Posterior cingulate gyrus (tissue), 11 donors: Measurements from ENCODE around the gene HAO2.
"Not testable (repeated sequence)": the region's sequence is repeated elsewhere in the genome, so short reads cannot be mapped to it uniquely, and the experiment has no call there.

Source experiments
- DNase-seq, 10 donors: peaks; one replicate each; pipeline versions ENCODE4 v3.0.0 to v3.0.0-alpha.2; 2020 to 2021; ENCODE audit warnings: mixed read lengths in 3 of 10
- intact Hi-C: fragments of 100-400 bp; cut with DNase I; formaldehyde crosslinking; loops from one replicate; pipeline ENCODE4 v1.15.1; 2023

HAO2 gene

GRCh38 chr1:119341372-119341947 is 27.1 kb upstream of the HAO2 start:
- DNase-seq = no peak
- intact Hi-C loops = no loop called here

GRCh38 chr1:119345398-119345797 is 23.2 kb upstream of the HAO2 start:
- intact Hi-C loops = no loop called here
- no peak for DNase-seq

GRCh38 chr1:119347858-119348257 is 20.7 kb upstream of the HAO2 start:
- no peak for DNase-seq
- intact Hi-C loops = no loop called here

GRCh38 chr1:119348941-119349340 is 19.6 kb upstream of the HAO2 start:
- intact Hi-C loops = no loop called here
- no peak for DNase-seq

- DNase-seq, intact Hi-C loops: not testable (repeated sequence)
These were observed 17.7 kb upstream of the HAO2 start for GRCh38 chr1:119350866-119351265.

GRCh38 chr1:119351997-119352396 is 16.6 kb upstream of the HAO2 start:
- intact Hi-C loops = no loop called here

GRCh38 chr1:119353836-119354235 is 14.7 kb upstream of the HAO2 start:
- DNase-seq = no peak
- intact Hi-C loops = no loop called here

More at GRCh38 chr1:119351997-119352396, 16.6 kb upstream of the HAO2 start:
- DNase-seq = no peak

GRCh38 chr1:119358636-119359035 is 9.9 kb upstream of the HAO2 start:
- DNase-seq = no peak
- intact Hi-C loops = no loop called here

- no peak for DNase-seq
- intact Hi-C loops = no loop called here
These were observed 8.9 kb upstream of the HAO2 start for GRCh38 chr1:119359730-119360129.

- no peak for DNase-seq
These were observed 7.4 kb upstream of the HAO2 start for GRCh38 chr1:119361205-119361604.

GRCh38 chr1:119361620-119362344 is 6.8 kb upstream of the HAO2 start:
- intact Hi-C loops = no loop called here
- DNase-seq = no peak

More at GRCh38 chr1:119361205-119361604, 7.4 kb upstream of the HAO2 start:
- intact Hi-C loops = no loop called here

GRCh38 chr1:119363162-119363561 is 5.4 kb upstream of the HAO2 start:
- intact Hi-C loops = no loop called here
- no peak for DNase-seq

- DNase-seq = no peak
- intact Hi-C loops = loop anchor here (5.0 kb wide), 1 partner anchor 77 kb away; no protein-coding TSS in a partner anchor
These were observed 3.9 kb upstream of the HAO2 start for GRCh38 chr1:119364640-119365039.

GRCh38 chr1:119366424-119366823 is 2.2 kb upstream of the HAO2 start:
- intact Hi-C loops = loop anchor here (5.0 kb wide), 1 partner anchor 79 kb away; no protein-coding TSS in a partner anchor

GRCh38 chr1:119367432-119368124 is 1.0 kb upstream of the HAO2 start:
- DNase-seq = no peak
- intact Hi-C loops = loop anchor here (1.0 to 5.0 kb wide), 2 partner anchors 80 to 1216 kb away; no protein-coding TSS in a partner anchor

More at GRCh38 chr1:119366424-119366823, 2.2 kb upstream of the HAO2 start:
- no peak for DNase-seq

- intact Hi-C loops = no loop called here
- DNase-seq = no peak
These were observed 2.2 kb downstream of the HAO2 start for GRCh38 chr1:119370748-119371147.

GRCh38 chr1:119371815-119372214 is 3.2 kb downstream of the HAO2 start:
- DNase-seq = no peak
- intact Hi-C loops = no loop called here

- peak in 1 of 10 donors; percentile 2 for DNase-seq
These were observed 4.0 kb downstream of the HAO2 start for GRCh38 chr1:119372503-119373086.

GRCh38 chr1:119373465-119373864 is 4.9 kb downstream of the HAO2 start:
- no peak for DNase-seq
- intact Hi-C loops = no loop called here

More at GRCh38 chr1:119372503-119373086, 4.0 kb downstream of the HAO2 start:
- intact Hi-C loops = no loop called here

- no peak for DNase-seq
- intact Hi-C loops = no loop called here
These were observed 5.8 kb downstream of the HAO2 start for GRCh38 chr1:119374208-119374874.
